ENCODE data around the gene CCDC83.

CCDC83 gene

DNA sequence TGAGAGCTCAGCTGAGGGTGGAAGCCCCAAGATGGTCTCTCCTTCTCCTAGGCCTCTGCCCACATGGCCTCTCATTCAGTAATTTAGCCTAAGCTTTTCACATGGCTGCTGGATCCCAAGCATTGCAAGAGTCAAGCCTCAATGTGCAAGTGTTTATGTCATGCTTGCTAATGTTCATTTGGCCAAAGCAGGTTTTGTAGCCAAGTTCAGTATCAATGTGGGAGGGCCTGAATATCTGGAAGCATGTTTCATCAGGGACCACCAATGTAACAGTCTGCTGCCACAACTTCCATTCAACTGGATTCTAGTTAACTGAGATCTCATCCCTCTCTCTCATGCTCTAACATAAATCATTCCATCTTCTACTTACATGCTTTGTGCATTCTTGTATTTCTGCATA is 35.7 kb upstream of the CCDC83 start:
- Histone ChIP-seq H3K9ac (ENCODE audit: low read length) (no peak overlapping the region), H3K27ac (ENCODE audit: low read length) (no peak overlapping the region), H3K4me3 (ENCODE audit: low read length) (no peak overlapping the region), H3K9me3 (ENCODE audit: control insufficient read depth, low read depth, low read length) (no peaks in the 10 kb centered on the region), H3K4me1 (ENCODE audit: control insufficient read depth, low read depth, low read length) (no peaks in the 10 kb centered on the region), H3K36me3 (ENCODE audit: control insufficient read depth, low read depth, low read length) (no peaks in the 10 kb centered on the region), H3K27me3 (ENCODE audit: control insufficient read depth, insufficient read depth, low read length) (no peaks in the 10 kb centered on the region)

DNA sequence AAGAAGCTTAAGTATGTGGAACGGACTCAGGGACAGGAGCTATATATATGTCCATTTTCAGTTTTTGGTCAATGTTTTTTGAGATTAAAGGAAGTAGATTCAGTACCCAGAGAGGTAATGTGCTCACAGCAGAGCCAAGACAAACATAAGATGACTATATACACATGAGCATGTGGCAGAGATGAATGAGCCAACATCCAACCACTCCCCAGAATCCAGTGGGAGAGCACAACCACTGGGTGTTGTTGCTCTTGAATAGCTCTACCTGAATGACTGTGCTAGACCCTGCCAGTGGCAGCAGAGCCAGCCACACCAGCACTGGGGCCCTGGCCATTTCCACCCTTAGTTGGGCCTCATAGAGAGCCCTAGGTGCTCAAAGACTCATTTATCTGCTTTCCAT is 33.5 kb upstream of the CCDC83 start:
- Histone ChIP-seq H3K27me3 (ENCODE audit: control insufficient read depth, insufficient read depth, low read length) (no peaks in the 10 kb centered on the region), H3K9me3 (ENCODE audit: control insufficient read depth, low read depth, low read length) (no peaks in the 10 kb centered on the region), H3K9ac (ENCODE audit: low read length) (no peak overlapping the region), H3K36me3 (ENCODE audit: control insufficient read depth, low read depth, low read length) (no peaks in the 10 kb centered on the region), H3K27ac (ENCODE audit: low read length) (no peak overlapping the region), H3K4me1 (ENCODE audit: control insufficient read depth, low read depth, low read length) (no peaks in the 10 kb centered on the region), H3K4me3 (ENCODE audit: low read length) (no peak overlapping the region)

DNA sequence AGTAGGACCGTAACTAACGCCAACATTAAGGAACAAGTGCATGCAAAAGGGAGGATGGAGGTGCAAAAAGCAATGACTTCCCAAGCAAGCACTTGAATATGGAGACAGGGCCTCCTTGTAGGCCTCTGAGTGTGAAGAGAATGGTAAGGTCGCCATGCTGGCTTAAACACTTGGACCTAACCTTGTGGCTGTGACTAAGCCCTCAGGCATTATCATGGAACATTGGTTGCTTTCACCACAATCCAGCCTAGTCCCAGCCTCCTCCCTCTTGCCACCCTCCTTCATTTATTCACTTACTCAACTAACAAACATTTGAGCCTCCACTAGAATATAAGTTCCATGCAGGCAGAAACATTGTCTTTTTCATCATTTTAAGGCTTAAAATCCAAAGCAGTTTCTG is 32.4 kb upstream of the CCDC83 start:
- no peak overlapping the region for H3K4me3 ChIP-seq (ENCODE audit: low read length)
- H3K27me3 ChIP-seq (ENCODE audit: control insufficient read depth, insufficient read depth, low read length) = no peaks in the 10 kb centered on the region
- no peaks in the 10 kb centered on the region for H3K9me3 ChIP-seq (ENCODE audit: control insufficient read depth, low read depth, low read length)
- H3K36me3 ChIP-seq (ENCODE audit: control insufficient read depth, low read depth, low read length) = no peaks in the 10 kb centered on the region
- H3K9ac ChIP-seq (ENCODE audit: low read length) = no peak overlapping the region
- no peaks in the 10 kb centered on the region for H3K4me1 ChIP-seq (ENCODE audit: control insufficient read depth, low read depth, low read length)
- no peak overlapping the region for H3K27ac ChIP-seq (ENCODE audit: low read length)

DNA sequence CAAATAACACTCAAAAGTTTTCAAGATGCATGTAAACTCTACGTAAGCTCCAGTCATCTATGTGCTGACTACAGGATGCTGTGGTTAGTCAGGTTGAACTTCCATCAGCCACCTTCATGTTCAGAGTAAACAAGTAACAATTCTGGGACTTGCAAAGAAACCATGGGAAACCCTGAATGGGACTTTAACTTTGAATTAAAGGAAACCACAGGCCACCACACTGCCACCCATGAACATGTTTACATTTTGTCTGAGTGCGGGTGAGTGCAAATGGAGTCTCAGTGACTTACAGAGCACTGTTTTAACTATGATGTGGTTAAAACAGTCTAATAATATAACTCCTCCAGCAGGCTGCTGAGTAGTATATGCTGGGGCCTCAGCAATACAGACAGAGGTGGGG is 31.4 kb upstream of the CCDC83 start:
- Histone ChIP-seq H3K27me3 (ENCODE audit: control insufficient read depth, insufficient read depth, low read length) (no peaks in the 10 kb centered on the region), H3K4me1 (ENCODE audit: control insufficient read depth, low read depth, low read length) (no peaks in the 10 kb centered on the region), H3K9ac (ENCODE audit: low read length) (no peak overlapping the region), H3K27ac (ENCODE audit: low read length) (no peak overlapping the region), H3K36me3 (ENCODE audit: control insufficient read depth, low read depth, low read length) (no peaks in the 10 kb centered on the region), H3K4me3 (ENCODE audit: low read length) (no peak overlapping the region), H3K9me3 (ENCODE audit: control insufficient read depth, low read depth, low read length) (no peaks in the 10 kb centered on the region)

DNA sequence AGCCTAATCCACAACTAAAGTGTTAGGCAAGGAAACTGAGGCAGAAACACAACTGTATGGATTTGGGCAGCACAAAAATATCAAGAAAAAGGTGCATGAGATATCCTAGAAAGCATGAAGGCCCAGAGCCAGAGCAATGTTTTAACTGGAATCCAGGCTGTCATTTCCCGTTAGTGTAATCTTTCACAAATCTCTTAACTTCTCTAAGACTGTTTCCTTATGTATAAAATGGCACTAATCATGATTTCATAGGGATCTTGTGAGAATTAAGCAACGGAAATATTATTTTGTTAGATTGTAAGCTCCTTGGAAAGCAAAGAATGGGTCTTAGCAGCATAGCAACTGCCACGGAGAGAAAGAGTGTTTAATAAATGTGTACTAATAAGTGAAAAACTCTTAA is 29.6 kb upstream of the CCDC83 start:
- H3K9ac ChIP-seq (ENCODE audit: low read length) = no peak overlapping the region
- H3K27me3 ChIP-seq (ENCODE audit: control insufficient read depth, insufficient read depth, low read length) = no peaks in the 10 kb centered on the region
- H3K4me1 ChIP-seq (ENCODE audit: control insufficient read depth, low read depth, low read length) = no peaks in the 10 kb centered on the region
- H3K9me3 ChIP-seq (ENCODE audit: control insufficient read depth, low read depth, low read length) = no peaks in the 10 kb centered on the region
- H3K4me3 ChIP-seq (ENCODE audit: low read length) = no peak overlapping the region
- no peaks in the 10 kb centered on the region for H3K36me3 ChIP-seq (ENCODE audit: control insufficient read depth, low read depth, low read length)
- no peak overlapping the region for H3K27ac ChIP-seq (ENCODE audit: low read length)

DNA sequence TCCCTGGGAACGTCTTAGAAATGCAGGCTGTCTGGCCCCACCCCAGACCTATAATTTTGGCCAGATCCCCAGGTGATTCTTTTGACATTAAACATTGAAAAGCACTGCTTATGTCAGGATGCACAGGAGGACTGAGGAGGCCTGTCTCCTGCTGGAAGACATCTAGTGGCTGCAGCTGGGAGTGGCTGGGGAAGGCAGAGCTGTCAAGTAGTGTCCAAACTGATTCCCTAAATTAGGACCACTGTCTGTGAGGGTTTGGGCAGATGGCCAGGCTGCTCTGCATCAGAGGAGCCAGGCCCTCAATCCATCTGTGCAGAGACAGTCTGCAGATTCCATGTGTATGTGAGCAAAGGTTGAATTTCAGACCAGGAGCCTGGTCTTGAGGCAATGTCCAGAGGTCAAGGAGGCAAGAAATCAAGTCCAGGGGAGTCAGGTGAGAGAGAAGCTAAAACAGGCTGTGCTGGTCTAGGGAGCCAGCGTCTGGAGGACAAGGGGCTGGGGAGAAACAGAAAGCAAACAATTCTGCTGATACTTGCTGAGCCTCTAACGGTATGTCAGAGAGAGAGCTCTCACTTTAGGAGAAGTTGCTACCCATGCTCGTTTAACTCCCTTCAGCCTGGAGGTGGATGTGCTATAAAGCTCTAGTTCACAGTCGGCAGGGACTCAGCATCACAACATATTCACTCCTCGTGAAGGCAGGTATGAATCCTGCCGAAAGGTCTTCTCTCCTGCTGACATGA is 28.9 kb upstream of the CCDC83 start:
- Histone ChIP-seq H3K4me3 (ENCODE audit: low read length) (no peak overlapping the region), H3K9me3 (ENCODE audit: control insufficient read depth, low read depth, low read length) (no peaks in the 10 kb centered on the region), H3K36me3 (ENCODE audit: control insufficient read depth, low read depth, low read length) (no peaks in the 10 kb centered on the region), H3K27ac (ENCODE audit: low read length) (no peak overlapping the region), H3K4me1 (ENCODE audit: control insufficient read depth, low read depth, low read length) (no peaks in the 10 kb centered on the region), H3K27me3 (ENCODE audit: control insufficient read depth, insufficient read depth, low read length) (no peaks in the 10 kb centered on the region), H3K9ac (ENCODE audit: low read length) (no peak overlapping the region)

DNA sequence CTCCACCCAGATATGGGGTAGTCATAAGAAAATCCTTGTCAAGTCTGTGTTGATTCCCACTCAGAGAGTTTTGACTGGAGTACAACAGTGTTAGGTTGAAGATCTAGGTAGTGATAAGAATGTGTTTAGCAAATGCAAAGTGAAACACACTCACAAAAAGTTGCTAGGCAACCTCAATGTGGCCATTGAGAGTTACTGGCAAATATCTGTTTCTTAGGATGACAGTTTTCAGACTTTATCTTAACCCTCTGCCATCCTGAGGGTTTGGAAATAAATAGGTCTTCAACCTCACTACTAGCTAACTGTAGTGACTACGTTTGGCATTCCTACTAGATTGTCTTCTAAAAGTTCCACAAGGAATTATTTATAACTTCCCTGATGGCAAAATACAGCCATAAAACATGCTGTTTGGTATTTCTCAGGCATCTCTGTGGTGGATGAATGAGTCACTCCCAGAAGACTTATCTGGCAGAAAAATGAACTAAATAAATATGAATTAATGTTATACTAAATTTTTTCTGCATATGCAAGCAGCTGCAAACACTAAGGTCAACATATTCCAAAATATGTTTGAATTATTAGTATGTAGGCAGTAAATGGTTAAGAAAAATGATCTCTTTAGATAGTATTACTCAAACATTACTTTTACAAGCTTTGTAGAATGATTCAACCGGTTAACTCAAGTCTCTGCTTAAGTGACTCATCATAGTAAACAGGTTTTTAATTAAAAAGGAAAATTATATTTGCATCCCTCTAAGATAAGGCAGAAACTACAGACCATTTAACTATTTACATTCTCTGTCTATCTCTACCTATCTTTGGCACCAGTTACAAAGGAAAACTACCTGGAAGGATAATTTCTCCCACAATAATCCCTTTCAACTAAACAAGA is 27.2 kb upstream of the CCDC83 start:
- H3K4me3 ChIP-seq (ENCODE audit: low read length) = no peak overlapping the region

DNA sequence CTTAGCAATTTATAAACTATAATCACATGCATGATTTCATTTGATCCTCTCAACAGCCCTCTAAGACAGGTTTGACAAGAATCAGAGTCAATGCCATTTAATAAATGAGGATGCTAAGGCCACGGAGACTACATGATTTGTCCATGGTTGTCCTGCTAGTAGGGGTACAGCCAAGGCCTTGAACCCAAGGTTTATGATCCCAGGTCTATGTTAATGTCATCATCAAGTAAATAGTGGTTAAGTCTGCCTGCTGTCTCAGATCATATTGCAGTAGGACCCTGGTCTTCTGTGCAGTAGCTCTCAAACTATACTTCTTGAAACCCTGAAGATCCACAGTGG is 26.6 kb upstream of the CCDC83 start:
- Histone ChIP-seq H3K9ac (ENCODE audit: low read length) (no peak overlapping the region), H3K27ac (ENCODE audit: low read length) (no peak overlapping the region), H3K4me3 (ENCODE audit: low read length) (no peak overlapping the region), H3K27me3 (ENCODE audit: control insufficient read depth, insufficient read depth, low read length) (no peaks in the 10 kb centered on the region), H3K9me3 (ENCODE audit: control insufficient read depth, low read depth, low read length) (no peaks in the 10 kb centered on the region), H3K36me3 (ENCODE audit: control insufficient read depth, low read depth, low read length) (no peaks in the 10 kb centered on the region), H3K4me1 (ENCODE audit: control insufficient read depth, low read depth, low read length) (no peaks in the 10 kb centered on the region)

More for the DNA sequence above, 27.2 kb upstream of the CCDC83 start:
- Histone ChIP-seq H3K4me1 (ENCODE audit: control insufficient read depth, low read depth, low read length) (no peaks in the 10 kb centered on the region), H3K27me3 (ENCODE audit: control insufficient read depth, insufficient read depth, low read length) (no peaks in the 10 kb centered on the region), H3K9ac (ENCODE audit: low read length) (no peak overlapping the region), H3K36me3 (ENCODE audit: control insufficient read depth, low read depth, low read length) (no peaks in the 10 kb centered on the region), H3K27ac (ENCODE audit: low read length) (no peak overlapping the region), H3K9me3 (ENCODE audit: control insufficient read depth, low read depth, low read length) (no peaks in the 10 kb centered on the region)

DNA sequence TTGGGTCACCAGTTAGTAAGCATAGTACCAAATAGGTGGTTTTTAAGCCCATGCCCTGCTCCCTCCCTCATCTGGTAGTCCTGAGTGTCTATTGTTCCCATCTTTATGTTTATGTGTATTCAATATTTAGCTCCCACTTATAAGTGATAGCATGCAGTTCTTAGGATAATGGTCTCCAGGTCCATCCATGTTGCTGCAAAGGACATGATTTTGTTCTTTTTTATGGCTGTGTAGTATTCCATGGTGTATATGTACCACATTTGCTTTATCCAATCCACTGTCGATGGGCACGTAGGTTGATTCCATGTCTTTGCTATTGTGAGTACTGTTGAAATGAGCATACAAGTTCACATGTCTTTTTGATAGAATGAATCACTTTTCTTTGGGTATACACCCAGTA is 26.0 kb upstream of the CCDC83 start:
- H3K4me3 ChIP-seq (ENCODE audit: low read length) = no peak overlapping the region
- H3K27ac ChIP-seq (ENCODE audit: low read length) = no peak overlapping the region
- no peaks in the 10 kb centered on the region for H3K9me3 ChIP-seq (ENCODE audit: control insufficient read depth, low read depth, low read length)
- no peaks in the 10 kb centered on the region for H3K36me3 ChIP-seq (ENCODE audit: control insufficient read depth, low read depth, low read length)
- no peak overlapping the region for H3K9ac ChIP-seq (ENCODE audit: low read length)
- H3K27me3 ChIP-seq (ENCODE audit: control insufficient read depth, insufficient read depth, low read length) = no peaks in the 10 kb centered on the region
- no peaks in the 10 kb centered on the region for H3K4me1 ChIP-seq (ENCODE audit: control insufficient read depth, low read depth, low read length)

DNA sequence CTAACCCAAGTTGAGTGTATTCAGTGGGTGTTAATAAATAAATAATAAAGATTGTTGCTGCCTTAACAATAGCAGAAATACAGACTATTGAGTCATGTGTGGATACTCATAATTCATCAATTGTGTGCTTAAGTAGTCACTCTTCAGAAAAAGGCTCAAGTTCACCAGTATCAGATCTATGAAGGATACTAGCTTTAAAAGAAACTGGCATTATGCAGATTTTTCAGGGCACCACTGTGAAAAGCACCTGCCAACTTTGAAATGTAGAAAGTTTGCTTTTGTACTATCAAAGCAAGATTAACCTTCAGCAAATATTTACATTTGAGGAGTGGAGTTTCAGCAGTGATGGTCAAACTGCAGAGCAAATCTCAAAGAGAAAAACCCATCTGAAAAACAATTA is 24.1 kb upstream of the CCDC83 start:
- no peak overlapping the region for H3K4me3 ChIP-seq (ENCODE audit: low read length)
- no peaks in the 10 kb centered on the region for H3K36me3 ChIP-seq (ENCODE audit: control insufficient read depth, low read depth, low read length)
- H3K27me3 ChIP-seq (ENCODE audit: control insufficient read depth, insufficient read depth, low read length) = no peaks in the 10 kb centered on the region
- H3K9ac ChIP-seq (ENCODE audit: low read length) = no peak overlapping the region
- no peak overlapping the region for H3K27ac ChIP-seq (ENCODE audit: low read length)
- H3K4me1 ChIP-seq (ENCODE audit: control insufficient read depth, low read depth, low read length) = no peaks in the 10 kb centered on the region
- no peaks in the 10 kb centered on the region for H3K9me3 ChIP-seq (ENCODE audit: control insufficient read depth, low read depth, low read length)

DNA sequence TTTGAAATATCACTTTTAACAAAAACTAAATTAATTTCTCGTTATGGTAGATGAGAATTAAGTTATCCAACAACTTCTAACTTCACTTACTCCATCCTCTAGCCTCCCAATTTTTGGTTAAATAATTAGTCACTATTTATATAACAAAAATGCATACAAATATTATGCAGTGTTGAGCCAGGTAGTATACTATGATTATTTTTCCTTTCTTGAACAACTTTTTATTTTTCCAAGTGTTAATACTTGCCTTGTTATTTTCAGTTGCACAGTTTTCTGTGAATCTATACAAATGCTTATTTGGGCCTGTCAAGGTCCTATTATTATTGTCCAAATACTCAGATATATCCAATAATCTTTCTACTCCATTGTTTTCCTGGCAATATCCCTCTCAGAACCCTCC is 19.9 kb upstream of the CCDC83 start:
- Histone ChIP-seq H3K9ac (ENCODE audit: low read length) (no peak overlapping the region), H3K36me3 (ENCODE audit: control insufficient read depth, low read depth, low read length) (no peaks in the 10 kb centered on the region), H3K27ac (ENCODE audit: low read length) (no peak overlapping the region), H3K9me3 (ENCODE audit: control insufficient read depth, low read depth, low read length) (no peaks in the 10 kb centered on the region), H3K27me3 (ENCODE audit: control insufficient read depth, insufficient read depth, low read length) (no peaks in the 10 kb centered on the region), H3K4me1 (ENCODE audit: control insufficient read depth, low read depth, low read length) (no peaks in the 10 kb centered on the region), H3K4me3 (ENCODE audit: low read length) (no peak overlapping the region)

DNA sequence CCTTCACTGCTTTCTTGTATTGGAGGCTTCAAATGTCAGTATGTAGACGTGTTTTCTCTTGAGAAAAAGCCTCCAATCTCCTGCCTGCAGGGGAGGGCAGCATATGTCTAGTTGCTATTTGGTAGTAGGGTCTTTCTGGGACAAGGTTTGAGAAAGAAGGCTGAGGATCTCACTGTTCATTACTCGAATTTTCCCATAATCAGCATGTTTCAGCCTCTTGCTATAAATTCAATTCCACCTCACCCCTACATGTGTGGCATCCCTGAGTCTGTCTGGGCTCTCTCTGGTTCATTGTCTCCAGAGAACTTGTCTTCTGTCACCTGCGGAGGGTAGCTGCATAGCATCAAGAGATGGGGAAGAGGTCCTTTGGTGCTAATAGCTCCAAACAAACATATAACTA is 19.5 kb upstream of the CCDC83 start:
- Histone ChIP-seq H3K9ac (ENCODE audit: low read length) (no peak overlapping the region), H3K27me3 (ENCODE audit: control insufficient read depth, insufficient read depth, low read length) (no peaks in the 10 kb centered on the region), H3K4me1 (ENCODE audit: control insufficient read depth, low read depth, low read length) (no peaks in the 10 kb centered on the region), H3K9me3 (ENCODE audit: control insufficient read depth, low read depth, low read length) (no peaks in the 10 kb centered on the region), H3K36me3 (ENCODE audit: control insufficient read depth, low read depth, low read length) (no peaks in the 10 kb centered on the region), H3K4me3 (ENCODE audit: low read length) (no peak overlapping the region), H3K27ac (ENCODE audit: low read length) (no peak overlapping the region)
